NCI-H345 treated with DMSO at 0.1 percent for 48 hours (cell line): ENCODE measurements around the gene FGFRL1.
"Not testable (repeated sequence)": the region's sequence is repeated elsewhere in the genome, so short reads cannot be mapped to it uniquely, and the experiment has no call there.

Experiments used
- DNase-seq: peaks from one replicate; lab custom pipeline; 2025; ENCODE audit not compliant: unreplicated experiment; lab: John Stamatoyannopoulos, UW

FGFRL1 gene

GRCh38 chr4:1048773-1049590, 37.6 kb downstream of the FGFRL1 start:
- no peak for DNase-seq

GRCh38 chr4:1049591-1049905, 38.1 kb downstream of the FGFRL1 start:
- DNase-seq: no peak

GRCh38 chr4:1050486-1051213, 39.2 kb downstream of the FGFRL1 start:
- DNase-seq: no peak

- DNase-seq: no peak
These were observed 40.0 kb downstream of the FGFRL1 start for GRCh38 chr4:1051472-1051871.

GRCh38 chr4:1052231-1052671, 40.8 kb downstream of the FGFRL1 start:
- no peak for DNase-seq

- DNase-seq: no peak
These were observed 41.7 kb downstream of the FGFRL1 start for GRCh38 chr4:1053080-1053661.

GRCh38 chr4:1053891-1054290, 42.5 kb downstream of the FGFRL1 start:
- DNase-seq: not testable (repeated sequence)

GRCh38 chr4:1054696-1055242, 43.3 kb downstream of the FGFRL1 start:
- not testable (repeated sequence) for DNase-seq

GRCh38 chr4:1055243-1055701, 43.8 kb downstream of the FGFRL1 start:
- DNase-seq: not testable (repeated sequence)

GRCh38 chr4:1055721-1056590, 44.5 kb downstream of the FGFRL1 start:
- no peak for DNase-seq

- DNase-seq: no peak
These were observed 45.4 kb downstream of the FGFRL1 start for GRCh38 chr4:1056671-1057402.

GRCh38 chr4:1057403-1057745, 45.9 kb downstream of the FGFRL1 start:
- DNase-seq: no peak

GRCh38 chr4:1058198-1058996, 47.0 kb downstream of the FGFRL1 start:
- DNase-seq: no peak

GRCh38 chr4:1058997-1059665, 47.7 kb downstream of the FGFRL1 start:
- DNase-seq: no peak

- DNase-seq: no peak
These were observed 48.7 kb downstream of the FGFRL1 start for GRCh38 chr4:1060121-1060520.

- no peak for DNase-seq
These were observed 49.2 kb downstream of the FGFRL1 start for GRCh38 chr4:1060621-1061020.

GRCh38 chr4:1061056-1061700, 49.8 kb downstream of the FGFRL1 start:
- no peak for DNase-seq

GRCh38 chr4:1061760-1062159, 50.3 kb downstream of the FGFRL1 start:
- no peak for DNase-seq
